Right renal pelvis (tissue), 4 donors: ENCODE results near the gene OR52E4. TPM values are rescaled to one million over a fixed set of nuclear protein-coding genes. Genes with fewer than 3 reads are reported as not detected.

Source experiments
- DNase-seq, 4 donors: peaks; one replicate each; pipeline ENCODE4 v3.0.0-alpha.2; 2013; ENCODE audit warnings: low read depth in 4 of 4, low spot score in 3 of 4, missing footprints in 1 of 4
- polyA plus RNA-seq, 4 donors: library from polyadenylated mRNA; unstranded; fragments of 120-200 nt; gene quantifications; one replicate each; pipeline ENCODE4 v1.2.1, GENCODE V29; 2013; ENCODE audit not compliant: insufficient read length in 4 of 4

OR52E4 gene
- polyA plus RNA-seq, 4 donors = 0.03 TPM; not detected in 3

GRCh38 chr11:5928811-5929210, 48.4 kb downstream of the OR52E4 start:
- DNase-seq = no peak

- DNase-seq = no peak
Measured at GRCh38 chr11:5929571-5930368, 49.3 kb downstream of the OR52E4 start.

- no peak for DNase-seq
Measured at GRCh38 chr11:5930614-5931013, 50.2 kb downstream of the OR52E4 start.

GRCh38 chr11:5931061-5931460, 50.6 kb downstream of the OR52E4 start:
- no peak for DNase-seq

- no peak for DNase-seq
Measured at GRCh38 chr11:5932671-5933070, 52.2 kb downstream of the OR52E4 start.

GRCh38 chr11:5933116-5933515, 52.7 kb downstream of the OR52E4 start:
- DNase-seq = no peak

Other genes with a start within 250 kb of the OR52E4 start
- gene TRIM5, start 195.6 kb upstream of the OR52E4 start, polyA plus RNA-seq = 10 to 100 TPM; 34.8 to 46.9 (median 41.6) TPM
- gene TRIM22, start 190.8 kb upstream of the OR52E4 start, polyA plus RNA-seq = 10 to 100 TPM in 1 of 4 donors, 1 to 10 TPM in 3; 6.9 to 10.6 (median 7.9) TPM
- not detected for gene OR56B1, start 144.2 kb upstream of the OR52E4 start, polyA plus RNA-seq
- gene OR52N4, start 126.4 kb upstream of the OR52E4 start, polyA plus RNA-seq = not detected
- not detected for gene OR52N5, start 97.3 kb upstream of the OR52E4 start, polyA plus RNA-seq
- not detected for gene OR52N1, start 89.4 kb upstream of the OR52E4 start, polyA plus RNA-seq
- not detected for gene OR52N2, start 71.7 kb upstream of the OR52E4 start, polyA plus RNA-seq
- not detected for gene OR52E6, start 38.7 kb upstream of the OR52E4 start, polyA plus RNA-seq
- not detected for gene OR52E8, start 22.9 kb upstream of the OR52E4 start, polyA plus RNA-seq
- not detected for gene OR52E5, start 12.6 kb downstream of the OR52E4 start, polyA plus RNA-seq
- under 1 TPM in 1 of 4 donors, not detected in 3; 0.05 TPM for gene OR56A3, start 61.6 kb downstream of the OR52E4 start, polyA plus RNA-seq
- gene OR56A5, start 87.9 kb downstream of the OR52E4 start, polyA plus RNA-seq = not detected
- gene OR52L1, start 106.4 kb downstream of the OR52E4 start, polyA plus RNA-seq = not detected
- gene OR56A4, start 126.3 kb downstream of the OR52E4 start, polyA plus RNA-seq = under 1 TPM in 2 of 4 donors, not detected in 2; 0.01 to 0.06 TPM
- under 1 TPM in 1 of 4 donors, not detected in 3; under 0.01 TPM for gene OR56A1, start 150.1 kb downstream of the OR52E4 start, polyA plus RNA-seq
- under 1 TPM; 0.14 to 0.32 (median 0.22) TPM for gene OR56B4, start 227.1 kb downstream of the OR52E4 start, polyA plus RNA-seq